ENCODE measurements around the gene AGAP1.

DNA sequence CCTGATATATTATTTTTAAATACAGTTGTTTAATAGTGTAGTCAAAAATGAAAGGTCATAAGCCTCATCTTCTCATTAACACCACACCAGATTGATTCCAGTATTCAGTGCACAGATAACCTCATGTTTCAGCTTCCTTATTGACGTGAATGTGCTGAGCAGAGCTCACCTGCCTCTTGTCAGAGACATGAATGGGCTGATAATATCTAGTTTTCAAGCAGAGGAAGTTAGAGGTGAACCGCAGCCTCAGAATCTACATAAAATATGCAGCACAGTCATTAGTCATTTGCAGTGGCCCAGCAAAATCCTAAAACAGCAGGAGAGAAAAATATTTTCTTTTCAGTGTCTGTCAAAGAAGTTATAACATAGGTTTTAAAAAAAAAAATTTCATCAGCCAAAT is 458.1 kb downstream of the AGAP1 start:
- TF ChIP-seq TAF1 (IDR thresholded peaks at IDR 0.05; ENCODE audit: borderline replicate concordance, low read depth, low read length) (no peak), POLR2AphosphoS5 (IDR thresholded peaks at IDR 0.05; ENCODE audit: low read depth, low read length) (no peak)

Measured in GM12892 (cell line).